Esophagus muscularis mucosa (tissue), 4 donors: Measurements from ENCODE around the gene MAML3. TPM values are rescaled to one million over a fixed set of nuclear protein-coding genes. Genes with fewer than 3 reads are reported as not detected.

ENCODE experiments used
- DNase-seq: peaks from one replicate; pipeline ENCODE4 v3.0.0-alpha.2; 2017; ENCODE audit errors: extremely low spot score
- H3K27ac ChIP-seq, 4 donors: fragments of 200-600 bp; sonication (generic); replicated peaks in 1 of 4; 1 replicate in 3 of 4; 2 replicates in 1 of 4; pipeline ENCODE4 v1.5.1; 2016 to 2019; ENCODE audit warnings: mild to moderate bottlenecking in 1 of 4
- H3K27me3 ChIP-seq, 4 donors: fragments of 200-600 bp; sonication (generic); one replicate each; pipeline versions ENCODE4 v1.5.1 to v1.6.0; 2016 to 2019
- H3K36me3 ChIP-seq, 4 donors: fragments of 200-600 bp; sonication (generic); one replicate each; pipeline ENCODE4 v1.5.1; 2016 to 2019
- H3K4me1 ChIP-seq, 4 donors: fragments of 200-600 bp; sonication (generic); one replicate each; pipeline ENCODE4 v1.5.1; 2016 to 2019
- H3K4me3 ChIP-seq, 4 donors: fragments of 200-600 bp; sonication (generic); 1 replicate in 2 of 4; 2 replicates in 2 of 4; pipeline ENCODE4 v1.5.1; 2016 to 2019; ENCODE audit warnings: mild to moderate bottlenecking in 4 of 4, moderate library complexity in 1 of 4
- H3K9me3 ChIP-seq, 4 donors: fragments of 200-600 bp; sonication (generic); 1 replicate in 3 of 4; 2 replicates in 1 of 4; pipeline ENCODE4 v1.5.1; 2016 to 2019
- EP300 ChIP-seq: sonication (generic); formaldehyde crosslinking; IDR thresholded peaks from one replicate; pipeline ENCODE4 v1.6.1; 2017; ENCODE audit warnings: antibody characterized with exemption
- POLR2A ChIP-seq: fragments of 450-650 bp; IDR thresholded peaks from one replicate; pipeline ENCODE4 v1.6.1; 2017; ENCODE audit warnings: antibody characterized with exemption, moderate library complexity, mild to moderate bottlenecking, low read depth
- POLR2AphosphoS5 ChIP-seq, 2 donors: sonication (generic); formaldehyde crosslinking; IDR thresholded peaks; one replicate each; pipeline ENCODE4 v1.6.1; 2017; ENCODE audit warnings: antibody characterized with exemption in 2 of 2
- WGBS: methylation state at CpG from one replicate; pipeline ENCODE4 v1.1.5; 2018; 5-methylcytosine and 5-hydroxymethylcytosine counted together
- intact Hi-C: fragments of 100-400 bp; cut with DNase I; formaldehyde crosslinking; loops from one replicate; pipeline ENCODE4 v1.15.1; 2023
- total RNA-seq, 4 donors: library from RNA; depleted of rRNA; stranded (reverse); fragments of >200 nt; gene quantifications; one replicate each; pipeline versions ENCODE4 v1.1.0 to v1.2.1, GENCODE V29; 2016
- TF ChIP-seq, protein P1 (sequence below), 3 experiments: fragments of 200-600 bp in 2 of 3; fragments of 450-650 bp in 1 of 3; sonication (generic) in 2 of 3; IDR thresholded peaks; one replicate each; pipeline ENCODE4 v1.5.1; 2017 to 2019; ENCODE audit warnings: antibody characterized with exemption in 3 of 3, mild to moderate bottlenecking in 2 of 3, moderate library complexity in 1 of 3

Gene MAML3
- total RNA-seq, 4 donors from 2014 or later, result 5.0 to 8.7 (median 7.1) TPM

DNA sequence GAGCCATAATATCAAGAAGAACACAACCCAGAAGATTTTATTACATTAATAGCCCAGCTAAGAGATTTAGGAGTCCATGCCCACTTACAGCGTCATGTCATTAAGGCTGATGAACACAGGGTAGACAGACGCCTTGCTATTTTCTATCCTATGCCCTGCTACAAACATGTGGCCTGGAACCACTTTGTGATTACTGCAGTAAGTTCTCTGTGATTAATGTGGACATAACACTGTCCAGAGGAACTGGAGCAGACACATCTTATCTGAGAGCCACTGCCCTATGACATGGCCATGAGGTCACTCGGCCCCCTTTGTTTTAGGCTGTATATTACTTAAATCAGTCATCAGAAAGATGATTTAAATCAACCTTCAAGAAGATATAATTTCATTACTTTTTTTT is 211.7 kb downstream of the MAML3 start:
- intact Hi-C loops, result no loop called here
- Histone ChIP-seq H3K4me1 (peaks cover 3 to 16% (median 13%) of the 10 kb centered on the region in 4 donors), H3K27ac (no peak overlapping the region), H3K36me3 (no peaks in the 10 kb centered on the region), H3K4me3 (no peak overlapping the region), H3K27me3 (no peaks in the 10 kb centered on the region), H3K9me3 (no peaks in the 10 kb centered on the region)
- DNase-seq, result no peak
- 87% methylated on average over 3 of the region's 3 CpGs for WGBS
- TF ChIP-seq POLR2AphosphoS5 (IDR thresholded peaks at IDR 0.05), result no peak
- TF ChIP-seq, protein P1, sequence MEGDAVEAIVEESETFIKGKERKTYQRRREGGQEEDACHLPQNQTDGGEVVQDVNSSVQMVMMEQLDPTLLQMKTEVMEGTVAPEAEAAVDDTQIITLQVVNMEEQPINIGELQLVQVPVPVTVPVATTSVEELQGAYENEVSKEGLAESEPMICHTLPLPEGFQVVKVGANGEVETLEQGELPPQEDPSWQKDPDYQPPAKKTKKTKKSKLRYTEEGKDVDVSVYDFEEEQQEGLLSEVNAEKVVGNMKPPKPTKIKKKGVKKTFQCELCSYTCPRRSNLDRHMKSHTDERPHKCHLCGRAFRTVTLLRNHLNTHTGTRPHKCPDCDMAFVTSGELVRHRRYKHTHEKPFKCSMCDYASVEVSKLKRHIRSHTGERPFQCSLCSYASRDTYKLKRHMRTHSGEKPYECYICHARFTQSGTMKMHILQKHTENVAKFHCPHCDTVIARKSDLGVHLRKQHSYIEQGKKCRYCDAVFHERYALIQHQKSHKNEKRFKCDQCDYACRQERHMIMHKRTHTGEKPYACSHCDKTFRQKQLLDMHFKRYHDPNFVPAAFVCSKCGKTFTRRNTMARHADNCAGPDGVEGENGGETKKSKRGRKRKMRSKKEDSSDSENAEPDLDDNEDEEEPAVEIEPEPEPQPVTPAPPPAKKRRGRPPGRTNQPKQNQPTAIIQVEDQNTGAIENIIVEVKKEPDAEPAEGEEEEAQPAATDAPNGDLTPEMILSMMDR (IDR thresholded peaks at IDR 0.05), result no peak
- TF ChIP-seq EP300, result no peak
- no peak for TF ChIP-seq POLR2A

DNA sequence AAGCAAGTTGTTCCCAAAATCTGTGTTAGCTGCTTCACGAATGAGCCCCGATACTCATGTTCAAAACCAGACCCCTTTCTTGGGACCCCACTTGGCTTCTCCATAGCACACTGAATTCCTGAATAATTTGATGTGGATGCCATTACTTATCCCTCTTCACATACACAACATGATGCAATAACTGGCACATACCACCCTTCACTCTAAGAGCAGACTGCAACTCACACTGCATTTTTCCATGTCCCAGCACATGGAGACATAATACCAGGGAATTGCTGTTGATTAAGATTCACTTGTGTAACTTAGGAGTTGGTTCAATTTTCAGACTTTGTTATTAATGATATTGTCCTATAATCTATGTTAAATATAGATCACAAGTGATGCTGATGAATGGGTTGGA is 213.4 kb downstream of the MAML3 start:
- intact Hi-C loops, result no loop called here

DNA sequence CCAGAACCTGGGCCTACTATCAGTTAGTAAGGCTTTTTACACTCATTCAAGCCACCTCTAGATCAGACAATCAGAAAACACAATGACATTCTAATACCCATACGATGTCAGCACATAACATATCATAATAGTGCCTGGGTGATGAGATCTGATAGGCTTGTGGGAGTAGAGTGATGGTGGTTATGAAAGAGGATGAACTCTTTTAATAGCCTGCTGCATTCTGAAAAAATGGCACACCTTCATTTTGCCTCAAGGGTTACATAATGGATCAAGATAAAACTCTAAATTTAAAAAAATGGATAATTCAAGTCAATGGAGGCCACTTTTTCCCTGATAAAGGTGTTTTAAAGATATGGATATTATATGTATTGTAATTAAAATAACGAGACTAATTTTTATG is 215.6 kb downstream of the MAML3 start:
- TF ChIP-seq, protein P1 (IDR thresholded peaks at IDR 0.05), result no peak
- TF ChIP-seq POLR2AphosphoS5 (IDR thresholded peaks at IDR 0.05), result no peak
- no peak for TF ChIP-seq POLR2A
- TF ChIP-seq EP300, result no peak
- Histone ChIP-seq H3K27ac (no peak overlapping the region), H3K4me3 (no peak overlapping the region), H3K4me1 (peaks cover 0 to 9% (median 6%) of the 10 kb centered on the region in 4 donors), H3K9me3 (no peaks in the 10 kb centered on the region), H3K27me3 (no peaks in the 10 kb centered on the region), H3K36me3 (no peaks in the 10 kb centered on the region)
- intact Hi-C loops, result no loop called here
- WGBS, result 97% methylated on average over 2 of the region's 2 CpGs
- no peak for DNase-seq

More for the DNA sequence above, 213.4 kb downstream of the MAML3 start:
- Histone ChIP-seq H3K4me3 (no peak overlapping the region), H3K4me1 (peaks cover 0 to 3% (median 0%) of the 10 kb centered on the region in 4 donors), H3K27ac (no peak overlapping the region), H3K36me3 (no peaks in the 10 kb centered on the region), H3K9me3 (no peaks in the 10 kb centered on the region), H3K27me3 (no peaks in the 10 kb centered on the region)
- WGBS, result 95% methylated on average over 2 of the region's 2 CpGs
- DNase-seq, result no peak
- TF ChIP-seq, protein P1 (IDR thresholded peaks at IDR 0.05), result no peak
- TF ChIP-seq EP300 (no peak), POLR2AphosphoS5 (IDR thresholded peaks at IDR 0.05) (no peak), POLR2A (no peak)

DNA sequence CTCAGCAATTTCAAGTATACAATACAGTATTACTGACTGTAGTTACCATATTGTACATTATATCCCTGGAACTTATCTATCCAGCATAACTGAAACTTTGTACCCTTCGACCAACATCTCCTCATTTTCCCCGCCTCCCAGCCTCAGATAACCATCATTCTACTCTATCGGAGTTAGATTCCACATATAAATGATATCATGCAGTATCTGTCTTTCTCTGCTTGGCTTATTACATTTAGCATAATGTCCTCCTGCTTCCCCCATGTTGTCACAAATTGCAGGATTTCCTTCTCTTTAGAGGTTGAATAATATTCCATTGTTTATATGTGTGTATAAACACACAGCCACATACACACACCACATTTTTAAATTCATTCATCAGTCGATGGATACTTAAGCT is 218.1 kb downstream of the MAML3 start:
- H3K36me3 ChIP-seq, result no peaks in the 10 kb centered on the region
- no peak for TF ChIP-seq EP300
- TF ChIP-seq, protein P1 (IDR thresholded peaks at IDR 0.05), result no peak
- no peak for TF ChIP-seq POLR2AphosphoS5 (IDR thresholded peaks at IDR 0.05)
- TF ChIP-seq POLR2A, result no peak
- no peak for DNase-seq
- no peaks in the 10 kb centered on the region for H3K27me3 ChIP-seq
- 79% methylated on average over 4 of the region's 4 CpGs for WGBS
- no peak overlapping the region for H3K4me3 ChIP-seq
- H3K4me1 ChIP-seq, result peaks cover 0 to 9% (median 6%) of the 10 kb centered on the region in 4 donors
- intact Hi-C loops, result no loop called here
- H3K27ac ChIP-seq, result no peak overlapping the region
- H3K9me3 ChIP-seq, result no peaks in the 10 kb centered on the region

DNA sequence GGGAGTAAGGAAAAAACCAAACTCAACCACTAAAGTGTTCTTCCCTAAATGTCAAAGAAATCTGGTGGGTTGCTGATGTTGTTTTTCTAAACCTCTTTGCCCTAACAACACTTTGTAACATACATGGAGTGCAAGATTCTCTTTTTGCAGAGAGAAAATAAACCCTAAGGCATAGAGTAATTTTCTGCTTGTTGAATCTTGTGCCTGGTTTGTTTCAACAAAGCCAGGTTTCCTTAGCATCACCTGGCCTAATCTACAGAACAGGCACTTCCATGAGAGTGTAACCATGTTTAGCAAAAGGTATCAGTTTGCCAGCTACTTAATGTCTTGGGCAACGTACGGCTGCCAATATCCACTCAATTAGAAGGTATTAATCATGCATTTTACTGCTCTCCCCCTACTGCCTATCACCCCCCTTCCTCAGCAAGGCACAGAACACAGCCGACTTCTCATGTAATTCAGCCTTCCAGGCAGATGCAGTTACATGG is 219.2 kb downstream of the MAML3 start:
- intact Hi-C loops, result no loop called here
- no peak for DNase-seq
- TF ChIP-seq, protein P1 (IDR thresholded peaks at IDR 0.05), result no peak
- TF ChIP-seq EP300, result no peak
- TF ChIP-seq POLR2AphosphoS5 (IDR thresholded peaks at IDR 0.05), result no peak
- TF ChIP-seq POLR2A, result no peak
- Histone ChIP-seq H3K4me3 (no peak overlapping the region), H3K4me1 (peaks cover 0 to 9% (median 6%) of the 10 kb centered on the region in 4 donors), H3K27ac (no peak overlapping the region), H3K36me3 (no peaks in the 10 kb centered on the region), H3K9me3 (no peaks in the 10 kb centered on the region), H3K27me3 (no peaks in the 10 kb centered on the region)
- 50% methylated on average over 3 of the region's 3 CpGs for WGBS
